Measurements from ENCODE around the gene IRF2BP2. TPM values are rescaled to one million over a fixed set of nuclear protein-coding genes. Genes with fewer than 3 reads are reported as not detected.

The IRF2BP2 gene
- total and polyA plus RNA-seq, 2 of the 13 experiments (the other 11 are each of a cell fraction or from before 2014, with no cell fraction given), result 140 to 147 TPM

DNA sequence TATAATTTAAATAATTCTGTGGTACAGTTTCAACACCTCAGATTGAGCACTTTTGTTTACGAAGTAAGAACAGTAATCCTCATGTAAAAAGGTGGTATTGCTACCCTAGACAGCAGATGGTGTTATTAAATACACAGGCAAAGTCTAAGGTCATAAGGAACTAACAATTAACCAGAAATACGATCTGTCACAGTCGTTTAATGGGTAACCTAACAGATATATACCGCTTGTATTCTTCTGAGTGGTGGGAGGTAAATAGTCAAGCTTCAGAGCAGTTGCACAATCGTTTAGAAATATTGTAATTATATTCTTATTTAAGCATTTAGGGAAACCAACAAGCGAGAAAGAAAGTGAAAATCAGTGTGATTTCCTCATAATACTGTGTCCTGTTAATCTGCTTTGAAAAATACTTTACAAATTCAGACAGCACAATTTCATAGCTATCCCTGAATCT, 9.8 kb upstream of the IRF2BP2 start (continued):
- TF ChIP-seq, protein P1, sequence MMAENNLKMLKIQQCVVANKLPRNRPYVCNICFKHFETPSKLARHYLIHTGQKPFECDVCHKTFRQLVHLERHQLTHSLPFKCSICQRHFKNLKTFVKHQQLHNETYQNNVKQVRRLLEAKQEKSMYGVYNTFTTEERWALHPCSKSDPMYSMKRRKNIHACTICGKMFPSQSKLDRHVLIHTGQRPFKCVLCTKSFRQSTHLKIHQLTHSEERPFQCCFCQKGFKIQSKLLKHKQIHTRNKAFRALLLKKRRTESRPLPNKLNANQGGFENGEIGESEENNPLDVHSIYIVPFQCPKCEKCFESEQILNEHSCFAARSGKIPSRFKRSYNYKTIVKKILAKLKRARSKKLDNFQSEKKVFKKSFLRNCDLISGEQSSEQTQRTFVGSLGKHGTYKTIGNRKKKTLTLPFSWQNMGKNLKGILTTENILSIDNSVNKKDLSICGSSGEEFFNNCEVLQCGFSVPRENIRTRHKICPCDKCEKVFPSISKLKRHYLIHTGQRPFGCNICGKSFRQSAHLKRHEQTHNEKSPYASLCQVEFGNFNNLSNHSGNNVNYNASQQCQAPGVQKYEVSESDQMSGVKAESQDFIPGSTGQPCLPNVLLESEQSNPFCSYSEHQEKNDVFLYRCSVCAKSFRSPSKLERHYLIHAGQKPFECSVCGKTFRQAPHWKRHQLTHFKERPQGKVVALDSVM (CRISPR knock-in tag; IDR thresholded peaks at IDR 0.05), result no peak
- peak; percentile 91 for TF ChIP-seq HNF4A (CRISPR knock-in tag; IDR thresholded peaks at IDR 0.05)
- TF ChIP-seq, protein P2, sequence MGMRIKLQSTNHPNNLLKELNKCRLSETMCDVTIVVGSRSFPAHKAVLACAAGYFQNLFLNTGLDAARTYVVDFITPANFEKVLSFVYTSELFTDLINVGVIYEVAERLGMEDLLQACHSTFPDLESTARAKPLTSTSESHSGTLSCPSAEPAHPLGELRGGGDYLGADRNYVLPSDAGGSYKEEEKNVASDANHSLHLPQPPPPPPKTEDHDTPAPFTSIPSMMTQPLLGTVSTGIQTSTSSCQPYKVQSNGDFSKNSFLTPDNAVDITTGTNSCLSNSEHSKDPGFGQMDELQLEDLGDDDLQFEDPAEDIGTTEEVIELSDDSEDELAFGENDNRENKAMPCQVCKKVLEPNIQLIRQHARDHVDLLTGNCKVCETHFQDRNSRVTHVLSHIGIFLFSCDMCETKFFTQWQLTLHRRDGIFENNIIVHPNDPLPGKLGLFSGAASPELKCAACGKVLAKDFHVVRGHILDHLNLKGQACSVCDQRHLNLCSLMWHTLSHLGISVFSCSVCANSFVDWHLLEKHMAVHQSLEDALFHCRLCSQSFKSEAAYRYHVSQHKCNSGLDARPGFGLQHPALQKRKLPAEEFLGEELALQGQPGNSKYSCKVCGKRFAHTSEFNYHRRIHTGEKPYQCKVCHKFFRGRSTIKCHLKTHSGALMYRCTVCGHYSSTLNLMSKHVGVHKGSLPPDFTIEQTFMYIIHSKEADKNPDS (CRISPR knock-in tag; IDR thresholded peaks at IDR 0.05), result 0 out of 2 replicates have a peak, but pooled peaks have one; percentile 74
- TF ChIP-seq ZNF644 (CRISPR knock-in tag; IDR thresholded peaks at IDR 0.05; ENCODE audit: low read depth), result 0 out of 2 replicates have a peak, but pooled peaks have one; percentile 9
- no peak for TF ChIP-seq KMT2B (CRISPR knock-in tag; IDR thresholded peaks at IDR 0.05)
- TF ChIP-seq ZSCAN30 (CRISPR knock-in tag; IDR thresholded peaks at IDR 0.05), result no peak
- TF ChIP-seq SRY (CRISPR knock-in tag; IDR thresholded peaks at IDR 0.05), result no peak
- no peak for TF ChIP-seq ZSCAN22 (CRISPR knock-in tag; IDR thresholded peaks at IDR 0.05)
- no peak for TF ChIP-seq TRIM24 (CRISPR knock-in tag; IDR thresholded peaks at IDR 0.05)
- TF ChIP-seq, protein P3, sequence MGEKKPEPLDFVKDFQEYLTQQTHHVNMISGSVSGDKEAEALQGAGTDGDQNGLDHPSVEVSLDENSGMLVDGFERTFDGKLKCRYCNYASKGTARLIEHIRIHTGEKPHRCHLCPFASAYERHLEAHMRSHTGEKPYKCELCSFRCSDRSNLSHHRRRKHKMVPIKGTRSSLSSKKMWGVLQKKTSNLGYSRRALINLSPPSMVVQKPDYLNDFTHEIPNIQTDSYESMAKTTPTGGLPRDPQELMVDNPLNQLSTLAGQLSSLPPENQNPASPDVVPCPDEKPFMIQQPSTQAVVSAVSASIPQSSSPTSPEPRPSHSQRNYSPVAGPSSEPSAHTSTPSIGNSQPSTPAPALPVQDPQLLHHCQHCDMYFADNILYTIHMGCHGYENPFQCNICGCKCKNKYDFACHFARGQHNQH (CRISPR knock-in tag; IDR thresholded peaks at IDR 0.05), result peak; percentile 64; the same call in 1 of the 2 replicates
- no peak for TF ChIP-seq U2AF1 (optimal IDR thresholded peaks at IDR 0.05; ENCODE audit: low read depth, low read length)
- no peak for TF ChIP-seq SMARCE1 (IDR thresholded peaks at IDR 0.05; ENCODE audit: borderline replicate concordance)
- TF ChIP-seq ZNF430 (CRISPR knock-in tag; IDR thresholded peaks at IDR 0.05), result no peak
- TF ChIP-seq SOX5 (CRISPR knock-in tag; IDR thresholded peaks at IDR 0.05; ENCODE audit: borderline replicate concordance), result peak; percentile 95
- TF ChIP-seq ZNF761 (CRISPR knock-in tag; conservative IDR thresholded peaks at IDR 0.05), result no peak
- no peak for TF ChIP-seq ZNF350 (CRISPR knock-in tag; IDR thresholded peaks at IDR 0.05; ENCODE audit: borderline replicate concordance, low read depth)
- TF ChIP-seq GTF2F1 (IDR thresholded peaks at IDR 0.05; ENCODE audit: low read length), result no peak
- TF ChIP-seq SRSF9 (IDR thresholded peaks at IDR 0.05; ENCODE audit: borderline replicate concordance, insufficient read depth, low read depth, low read length, poor library complexity, severe bottlenecking), result no peak
- no peak for TF ChIP-seq ZSCAN20 (CRISPR knock-in tag; IDR thresholded peaks at IDR 0.05; ENCODE audit: borderline replicate concordance)
- TF ChIP-seq ZKSCAN5 (CRISPR knock-in tag; IDR thresholded peaks at IDR 0.05), result no peak
- no peak for TF ChIP-seq SPEN (CRISPR knock-in tag; IDR thresholded peaks at IDR 0.05; ENCODE audit: low read depth)
- TF ChIP-seq, protein P4, sequence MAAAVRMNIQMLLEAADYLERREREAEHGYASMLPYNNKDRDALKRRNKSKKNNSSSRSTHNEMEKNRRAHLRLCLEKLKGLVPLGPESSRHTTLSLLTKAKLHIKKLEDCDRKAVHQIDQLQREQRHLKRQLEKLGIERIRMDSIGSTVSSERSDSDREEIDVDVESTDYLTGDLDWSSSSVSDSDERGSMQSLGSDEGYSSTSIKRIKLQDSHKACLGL (CRISPR knock-in tag; IDR thresholded peaks at IDR 0.05), result no peak
- TF ChIP-seq, protein P5, sequence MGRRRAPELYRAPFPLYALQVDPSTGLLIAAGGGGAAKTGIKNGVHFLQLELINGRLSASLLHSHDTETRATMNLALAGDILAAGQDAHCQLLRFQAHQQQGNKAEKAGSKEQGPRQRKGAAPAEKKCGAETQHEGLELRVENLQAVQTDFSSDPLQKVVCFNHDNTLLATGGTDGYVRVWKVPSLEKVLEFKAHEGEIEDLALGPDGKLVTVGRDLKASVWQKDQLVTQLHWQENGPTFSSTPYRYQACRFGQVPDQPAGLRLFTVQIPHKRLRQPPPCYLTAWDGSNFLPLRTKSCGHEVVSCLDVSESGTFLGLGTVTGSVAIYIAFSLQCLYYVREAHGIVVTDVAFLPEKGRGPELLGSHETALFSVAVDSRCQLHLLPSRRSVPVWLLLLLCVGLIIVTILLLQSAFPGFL (CRISPR knock-in tag; IDR thresholded peaks at IDR 0.05), result no peak

All from HepG2 (cell line).